GM21423 (cell line): ENCODE results near the gene MPEG1.

Experiments used
- ATAC-seq: cut with Tn5 transposase; IDR thresholded peaks from one replicate; pipeline ENCODE4 v1.9.1; 2021; ENCODE audit warnings: mild to moderate bottlenecking, moderate library complexity; ENCODE audit not compliant: unreplicated experiment

The MPEG1 gene

GRCh38 chr11:59172345-59173079 lies 40.2 kb downstream of the MPEG1 start:
- ATAC-seq = peak; percentile 28

GRCh38 chr11:59171508-59172322 lies 41.0 kb downstream of the MPEG1 start, which contains the start of gene DTX4:
DTX4 (plus strand) TSS chr11:59172132; CDS start chr11:59172596, 464 bp downstream.
- peak; percentile 67 for ATAC-seq

- ATAC-seq = no peak
Measured at GRCh38 chr11:59164028-59164427, 48.7 kb downstream of the MPEG1 start.
